Liver (tissue), 9 donors: Measurements from ENCODE around the gene ABHD16B. TPM values are rescaled to one million over a fixed set of nuclear protein-coding genes. Genes with fewer than 3 reads are reported as not detected.

Source experiments
- DNase-seq: peaks from one replicate; pipeline ENCODE4 v3.0.0-alpha.2; 2017; ENCODE audit warnings: low spot score
- H3K27ac ChIP-seq, 2 donors: one replicate each; pipeline ENCODE4 v1.7.0; 2013; ENCODE audit warnings: inconsistent platforms in 2 of 2, low read length in 2 of 2, control low read depth in 1 of 2, low read depth in 1 of 2, mild to moderate bottlenecking in 1 of 2
- H3K27me3 ChIP-seq, 4 donors: one replicate each; pipeline versions ENCODE4 v1.6.1 to v1.7.0; 2013; ENCODE audit warnings: low read length in 3 of 4, inconsistent platforms in 1 of 4, mild to moderate bottlenecking in 1 of 4, moderate library complexity in 1 of 4; ENCODE audit not compliant: control insufficient read depth in 4 of 4, insufficient read depth in 4 of 4
- H3K36me3 ChIP-seq, 4 donors: one replicate each; pipeline versions ENCODE4 v1.6.1 to v1.7.0; 2013; ENCODE audit warnings: low read length in 3 of 4, mild to moderate bottlenecking in 3 of 4, low read depth in 1 of 4, moderate library complexity in 1 of 4; ENCODE audit not compliant: control insufficient read depth in 4 of 4, insufficient read depth in 3 of 4
- H3K4me1 ChIP-seq, 4 donors: one replicate each; pipeline versions ENCODE4 v1.6.1 to v1.7.0; 2013; ENCODE audit warnings: low read length in 3 of 4, mild to moderate bottlenecking in 3 of 4, moderate library complexity in 1 of 4; ENCODE audit not compliant: control insufficient read depth in 4 of 4, insufficient read depth in 4 of 4
- H3K4me3 ChIP-seq, 3 donors: one replicate each; pipeline versions ENCODE4 v1.6.1 to v1.7.0; 2013; ENCODE audit warnings: low read length in 3 of 3, control low read depth in 1 of 3, low read depth in 1 of 3, mild to moderate bottlenecking in 1 of 3
- H3K9ac ChIP-seq, 2 donors: one replicate each; pipeline ENCODE4 v1.7.0; 2013; ENCODE audit warnings: low read length in 2 of 2, mild to moderate bottlenecking in 2 of 2, moderate library complexity in 2 of 2, control low read depth in 1 of 2, low read depth in 1 of 2
- H3K9me3 ChIP-seq, 4 donors: one replicate each; pipeline versions ENCODE4 v1.6.1 to v1.7.0; 2013; ENCODE audit warnings: low read length in 3 of 4; ENCODE audit not compliant: control insufficient read depth in 4 of 4
- EGR1 ChIP-seq, 2 donors: IDR thresholded peaks; 2 replicates each; pipeline ENCODE4 v1.6.1; 2016 to 2018; ENCODE audit warnings: antibody characterized with exemption in 2 of 2, low read depth in 2 of 2
- FOXA1 ChIP-seq: IDR thresholded peaks from 2 replicates; pipeline ENCODE4 v1.6.1; 2016; ENCODE audit warnings: antibody characterized with exemption
- FOXA2 ChIP-seq: IDR thresholded peaks from 2 replicates; pipeline ENCODE4 v1.6.1; 2016; ENCODE audit warnings: antibody characterized with exemption
- GABPA ChIP-seq, 2 donors: IDR thresholded peaks in 1 of 2; conservative IDR thresholded peaks in 1 of 2; 2 replicates each; pipeline ENCODE4 v1.6.1; 2016; ENCODE audit warnings: antibody characterized with exemption in 2 of 2, mild to moderate bottlenecking in 1 of 2, moderate library complexity in 1 of 2
- HNF4A ChIP-seq, 2 donors: conservative IDR thresholded peaks; 2 replicates each; pipeline ENCODE4 v1.6.1; 2016; ENCODE audit warnings: antibody characterized with exemption in 2 of 2, mild to moderate bottlenecking in 2 of 2
- HNF4G ChIP-seq: IDR thresholded peaks from 2 replicates; pipeline ENCODE4 v1.6.1; 2016; ENCODE audit warnings: antibody characterized with exemption
- JUND ChIP-seq, 2 donors: IDR thresholded peaks; 2 replicates each; pipeline ENCODE4 v1.6.1; 2016; ENCODE audit warnings: antibody characterized with exemption in 2 of 2
- NR2F2 ChIP-seq: IDR thresholded peaks from 2 replicates; pipeline ENCODE4 v1.6.1; 2016; ENCODE audit warnings: antibody characterized with exemption
- RAD21 ChIP-seq, 2 donors: IDR thresholded peaks; 2 replicates each; pipeline ENCODE4 v1.6.1; 2016; ENCODE audit warnings: antibody characterized with exemption in 2 of 2, mild to moderate bottlenecking in 2 of 2
- RXRA ChIP-seq, 2 donors: IDR thresholded peaks; 2 replicates each; pipeline ENCODE4 v1.6.1; 2017 to 2018; ENCODE audit warnings: antibody characterized with exemption in 2 of 2, mild to moderate bottlenecking in 1 of 2
- SP1 ChIP-seq: IDR thresholded peaks from 2 replicates; pipeline ENCODE4 v1.6.1; 2018; ENCODE audit warnings: antibody characterized with exemption, mild to moderate bottlenecking
- TAF1 ChIP-seq: conservative IDR thresholded peaks from 2 replicates; pipeline ENCODE4 v1.6.1; 2016; ENCODE audit warnings: antibody characterized with exemption, mild to moderate bottlenecking
- YY1 ChIP-seq: IDR thresholded peaks from 2 replicates; pipeline ENCODE4 v1.6.1; 2016; ENCODE audit warnings: antibody characterized with exemption, mild to moderate bottlenecking
- WGBS: extraction: QIAGEN DNeasy Blood & Tissue Kit; methylation state at CpG from one replicate; pipeline ENCODE4 v1.1.7; 2013; 5-methylcytosine and 5-hydroxymethylcytosine counted together
- polyA plus RNA-seq, 2 donors: library from polyadenylated mRNA; stranded (reverse) in 1 of 2; unstranded in 1 of 2; fragments of 200-250 nt in 1 of 2; fragments of >200 nt in 1 of 2; fragmentation: Nextera tagmentation in 1 of 2; extraction: Ambion mirVana in 1 of 2; gene quantifications; one replicate each; pipeline versions ENCODE4 v1.2.1 to v1.2.3, GENCODE V29; 2013 to 2015
- total RNA-seq, 2 donors: library from RNA; depleted of rRNA; stranded (reverse); fragments of >200 nt; gene quantifications; one replicate each; pipeline ENCODE4 v1.2.3, GENCODE V29; 2014
- TF ChIP-seq, protein P1 (sequence below): IDR thresholded peaks from 2 replicates; pipeline ENCODE4 v1.6.1; 2016; ENCODE audit warnings: antibody characterized with exemption
- TF ChIP-seq, protein P2 (sequence below): IDR thresholded peaks from 2 replicates; pipeline ENCODE4 v1.6.1; 2016; ENCODE audit warnings: antibody characterized with exemption
- TF ChIP-seq, protein P3 (sequence below): fragments of 150-350 bp; IDR thresholded peaks from 2 replicates; pipeline ENCODE4 v1.5.1; 2017; ENCODE audit warnings: improper control_type of control experiment, low read depth, low read length; ENCODE audit not compliant: missing input control
- TF ChIP-seq, protein P4 (sequence below): IDR thresholded peaks from 2 replicates; pipeline ENCODE4 v1.6.1; 2016; ENCODE audit warnings: antibody characterized with exemption, mild to moderate bottlenecking
- TF ChIP-seq, protein P5 (sequence below): IDR thresholded peaks from 2 replicates; pipeline ENCODE4 v1.6.1; 2016; ENCODE audit warnings: antibody characterized with exemption
- donor health status: healthy.
- donor health status: healthy.
- donor health status: healthy.
- donor health status: healthy.
- donor health status: healthy.

Gene ABHD16B
- total and polyA plus RNA-seq, 4 donors, result 0.10 TPM; not detected in 3

DNA sequence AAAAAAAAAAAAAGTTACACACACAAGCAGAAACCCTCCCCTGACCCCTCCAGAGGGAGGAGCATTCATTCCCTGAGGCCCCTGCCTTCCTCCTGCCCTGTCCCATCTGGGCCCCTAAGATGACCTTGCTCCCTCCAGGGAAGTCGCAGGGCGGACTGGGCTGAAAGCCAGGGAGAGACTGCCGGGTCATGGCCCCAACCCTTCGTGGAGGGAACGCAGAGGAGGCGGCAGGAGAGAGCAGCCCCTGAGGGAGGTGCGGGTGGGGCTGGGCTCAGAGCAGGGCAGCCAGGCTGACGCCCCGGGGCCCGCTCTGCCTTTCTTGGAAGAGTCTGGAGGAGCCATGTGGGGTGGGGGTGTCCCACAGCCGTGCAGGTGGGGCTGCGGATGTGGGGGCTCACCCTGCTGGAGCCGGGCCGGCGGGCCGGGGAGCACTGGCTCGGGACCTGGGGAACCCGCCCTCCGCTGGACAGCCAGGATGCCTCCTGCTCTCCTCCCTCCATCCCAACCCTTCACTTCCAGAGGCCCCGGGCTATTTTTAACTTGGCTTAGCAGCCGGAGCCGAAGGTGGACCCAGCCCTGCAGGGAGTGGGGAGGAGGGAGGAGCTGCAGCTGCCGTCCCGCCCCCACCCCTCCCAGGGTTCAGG lies 15.0 kb upstream of the ABHD16B start:
- Histone ChIP-seq H3K27ac (peak overlapping the region in 1 of 2 donors; percentile 33), H3K9me3 (no peaks in the 10 kb centered on the region), H3K9ac (no peak overlapping the region), H3K4me1 (peaks cover 0 to 10% (median 5%) of the 10 kb centered on the region in 4 donors), H3K27me3 (peaks cover 0 to 10% (median 1%) of the 10 kb centered on the region in 4 donors), H3K4me3 (no peak overlapping the region), H3K36me3 (no peaks in the 10 kb centered on the region)
- TF ChIP-seq RXRA (IDR thresholded peaks at IDR 0.05) (peak in 1 of 2 donors; percentile 24), FOXA1 (no peak), EGR1 (IDR thresholded peaks at IDR 0.05; ENCODE audit: low read depth in 2 of 2) (no peak), JUND (IDR thresholded peaks at IDR 0.05) (no peak), FOXA2 (no peak), RAD21 (IDR thresholded peaks at IDR 0.05) (no peak), HNF4G (no peak), TAF1 (no peak), HNF4A (conservative IDR thresholded peaks at IDR 0.05) (no peak), YY1 (no peak), SP1 (peak; percentile 36), GABPA (IDR thresholded peaks at IDR 0.05 in 1 of 2, conservative IDR thresholded peaks at IDR 0.05 in 1 of 2) (no peak), NR2F2 (peak; percentile 98)
- TF ChIP-seq, protein P1, sequence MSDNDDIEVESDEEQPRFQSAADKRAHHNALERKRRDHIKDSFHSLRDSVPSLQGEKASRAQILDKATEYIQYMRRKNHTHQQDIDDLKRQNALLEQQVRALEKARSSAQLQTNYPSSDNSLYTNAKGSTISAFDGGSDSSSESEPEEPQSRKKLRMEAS, result no peak
- TF ChIP-seq, protein P2, sequence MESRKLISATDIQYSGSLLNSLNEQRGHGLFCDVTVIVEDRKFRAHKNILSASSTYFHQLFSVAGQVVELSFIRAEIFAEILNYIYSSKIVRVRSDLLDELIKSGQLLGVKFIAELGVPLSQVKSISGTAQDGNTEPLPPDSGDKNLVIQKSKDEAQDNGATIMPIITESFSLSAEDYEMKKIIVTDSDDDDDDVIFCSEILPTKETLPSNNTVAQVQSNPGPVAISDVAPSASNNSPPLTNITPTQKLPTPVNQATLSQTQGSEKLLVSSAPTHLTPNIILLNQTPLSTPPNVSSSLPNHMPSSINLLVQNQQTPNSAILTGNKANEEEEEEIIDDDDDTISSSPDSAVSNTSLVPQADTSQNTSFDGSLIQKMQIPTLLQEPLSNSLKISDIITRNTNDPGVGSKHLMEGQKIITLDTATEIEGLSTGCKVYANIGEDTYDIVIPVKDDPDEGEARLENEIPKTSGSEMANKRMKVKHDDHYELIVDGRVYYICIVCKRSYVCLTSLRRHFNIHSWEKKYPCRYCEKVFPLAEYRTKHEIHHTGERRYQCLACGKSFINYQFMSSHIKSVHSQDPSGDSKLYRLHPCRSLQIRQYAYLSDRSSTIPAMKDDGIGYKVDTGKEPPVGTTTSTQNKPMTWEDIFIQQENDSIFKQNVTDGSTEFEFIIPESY, result no peak
- TF ChIP-seq, protein P3, sequence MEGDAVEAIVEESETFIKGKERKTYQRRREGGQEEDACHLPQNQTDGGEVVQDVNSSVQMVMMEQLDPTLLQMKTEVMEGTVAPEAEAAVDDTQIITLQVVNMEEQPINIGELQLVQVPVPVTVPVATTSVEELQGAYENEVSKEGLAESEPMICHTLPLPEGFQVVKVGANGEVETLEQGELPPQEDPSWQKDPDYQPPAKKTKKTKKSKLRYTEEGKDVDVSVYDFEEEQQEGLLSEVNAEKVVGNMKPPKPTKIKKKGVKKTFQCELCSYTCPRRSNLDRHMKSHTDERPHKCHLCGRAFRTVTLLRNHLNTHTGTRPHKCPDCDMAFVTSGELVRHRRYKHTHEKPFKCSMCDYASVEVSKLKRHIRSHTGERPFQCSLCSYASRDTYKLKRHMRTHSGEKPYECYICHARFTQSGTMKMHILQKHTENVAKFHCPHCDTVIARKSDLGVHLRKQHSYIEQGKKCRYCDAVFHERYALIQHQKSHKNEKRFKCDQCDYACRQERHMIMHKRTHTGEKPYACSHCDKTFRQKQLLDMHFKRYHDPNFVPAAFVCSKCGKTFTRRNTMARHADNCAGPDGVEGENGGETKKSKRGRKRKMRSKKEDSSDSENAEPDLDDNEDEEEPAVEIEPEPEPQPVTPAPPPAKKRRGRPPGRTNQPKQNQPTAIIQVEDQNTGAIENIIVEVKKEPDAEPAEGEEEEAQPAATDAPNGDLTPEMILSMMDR, result no peak
- TF ChIP-seq, protein P4, sequence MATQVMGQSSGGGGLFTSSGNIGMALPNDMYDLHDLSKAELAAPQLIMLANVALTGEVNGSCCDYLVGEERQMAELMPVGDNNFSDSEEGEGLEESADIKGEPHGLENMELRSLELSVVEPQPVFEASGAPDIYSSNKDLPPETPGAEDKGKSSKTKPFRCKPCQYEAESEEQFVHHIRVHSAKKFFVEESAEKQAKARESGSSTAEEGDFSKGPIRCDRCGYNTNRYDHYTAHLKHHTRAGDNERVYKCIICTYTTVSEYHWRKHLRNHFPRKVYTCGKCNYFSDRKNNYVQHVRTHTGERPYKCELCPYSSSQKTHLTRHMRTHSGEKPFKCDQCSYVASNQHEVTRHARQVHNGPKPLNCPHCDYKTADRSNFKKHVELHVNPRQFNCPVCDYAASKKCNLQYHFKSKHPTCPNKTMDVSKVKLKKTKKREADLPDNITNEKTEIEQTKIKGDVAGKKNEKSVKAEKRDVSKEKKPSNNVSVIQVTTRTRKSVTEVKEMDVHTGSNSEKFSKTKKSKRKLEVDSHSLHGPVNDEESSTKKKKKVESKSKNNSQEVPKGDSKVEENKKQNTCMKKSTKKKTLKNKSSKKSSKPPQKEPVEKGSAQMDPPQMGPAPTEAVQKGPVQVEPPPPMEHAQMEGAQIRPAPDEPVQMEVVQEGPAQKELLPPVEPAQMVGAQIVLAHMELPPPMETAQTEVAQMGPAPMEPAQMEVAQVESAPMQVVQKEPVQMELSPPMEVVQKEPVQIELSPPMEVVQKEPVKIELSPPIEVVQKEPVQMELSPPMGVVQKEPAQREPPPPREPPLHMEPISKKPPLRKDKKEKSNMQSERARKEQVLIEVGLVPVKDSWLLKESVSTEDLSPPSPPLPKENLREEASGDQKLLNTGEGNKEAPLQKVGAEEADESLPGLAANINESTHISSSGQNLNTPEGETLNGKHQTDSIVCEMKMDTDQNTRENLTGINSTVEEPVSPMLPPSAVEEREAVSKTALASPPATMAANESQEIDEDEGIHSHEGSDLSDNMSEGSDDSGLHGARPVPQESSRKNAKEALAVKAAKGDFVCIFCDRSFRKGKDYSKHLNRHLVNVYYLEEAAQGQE, result no peak
- TF ChIP-seq, protein P5, sequence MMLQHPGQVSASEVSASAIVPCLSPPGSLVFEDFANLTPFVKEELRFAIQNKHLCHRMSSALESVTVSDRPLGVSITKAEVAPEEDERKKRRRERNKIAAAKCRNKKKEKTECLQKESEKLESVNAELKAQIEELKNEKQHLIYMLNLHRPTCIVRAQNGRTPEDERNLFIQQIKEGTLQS, result no peak
- WGBS, result 6% methylated on average over 24 of the region's 24 CpGs
- no peak for DNase-seq
